WERI-Rb-1 (cell line): ENCODE measurements around the gene B3GALT4.
A peak's percentile ranks its signal among the peaks of the same experiment; 100 is the strongest.

ENCODE experiments used
- DNase-seq: peaks from one replicate; pipeline ENCODE4 v3.0.0-alpha.2; 2020
- H3K27ac ChIP-seq: fragments of 250-450 bp; sonication (Bioruptor Pico); 2 replicates; pipeline ENCODE4 v1.5.1; 2020; ENCODE audit warnings: mild to moderate bottlenecking, moderate library complexity
- H3K27me3 ChIP-seq: fragments of 250-450 bp; sonication (Bioruptor Pico); 2 replicates; pipeline ENCODE4 v1.5.1; 2021; ENCODE audit warnings: mild to moderate bottlenecking, low read depth, moderate library complexity; ENCODE audit not compliant: insufficient read depth, severe bottlenecking
- H3K36me3 ChIP-seq: fragments of 250-450 bp; sonication (Bioruptor Pico); 2 replicates; pipeline ENCODE4 v1.5.1; 2020; ENCODE audit warnings: mild to moderate bottlenecking, moderate library complexity
- H3K4me3 ChIP-seq: 2 replicates; pipeline ENCODE4 v1.5.1; 2011; ENCODE audit warnings: low read depth, mild to moderate bottlenecking, control low read depth, low read length
- H3K9me3 ChIP-seq: fragments of 250-450 bp; sonication (Bioruptor Pico); 2 replicates; pipeline ENCODE4 v1.5.1; 2021; ENCODE audit warnings: mild to moderate bottlenecking, moderate library complexity; ENCODE audit not compliant: severe bottlenecking
- CTCF ChIP-seq: IDR thresholded peaks from 2 replicates; pipeline ENCODE4 v1.5.1; 2011; ENCODE audit warnings: low read depth, mild to moderate bottlenecking, control low read depth, inconsistent platforms, low read length

B3GALT4 gene

GRCh38 chr6:33299237-33299944 is 22.5 kb downstream of the B3GALT4 start:
- Histone ChIP-seq H3K9me3 (no peaks in the 10 kb centered on the region), H3K27me3 (no peaks in the 10 kb centered on the region), H3K4me3 (peak overlapping the region; percentile 71), H3K36me3 (peaks cover 25% of the 10 kb centered on the region), H3K27ac (peak overlapping the region; percentile 87)
- DNase-seq, result peak; percentile 99
- TF ChIP-seq CTCF, result peak; percentile 93

GRCh38 chr6:33301877-33302276 is 25.0 kb downstream of the B3GALT4 start:
- H3K9me3 ChIP-seq, result no peaks in the 10 kb centered on the region
- H3K36me3 ChIP-seq, result no peaks in the 10 kb centered on the region; the same call in 1 of the 2 replicates
- no peak for TF ChIP-seq CTCF
- no peak overlapping the region for H3K27ac ChIP-seq
- H3K27me3 ChIP-seq, result no peaks in the 10 kb centered on the region
- H3K4me3 ChIP-seq, result no peak overlapping the region
- DNase-seq, result no peak

- Histone ChIP-seq H3K9me3 (no peaks in the 10 kb centered on the region), H3K27me3 (no peaks in the 10 kb centered on the region), H3K36me3 (no peaks in the 10 kb centered on the region), H3K4me3 (no peak overlapping the region), H3K27ac (no peak overlapping the region)
- no peak for DNase-seq
- no peak for TF ChIP-seq CTCF
Observed at GRCh38 chr6:33304216-33304615, 27.3 kb downstream of the B3GALT4 start.

- H3K36me3 ChIP-seq, result no peaks in the 10 kb centered on the region
- TF ChIP-seq CTCF, result no peak
Observed at GRCh38 chr6:33305052-33305451, 28.1 kb downstream of the B3GALT4 start.

GRCh38 chr6:33306356-33306755 is 29.4 kb downstream of the B3GALT4 start:
- no peak for TF ChIP-seq CTCF
- Histone ChIP-seq H3K4me3 (no peak overlapping the region), H3K27ac (no peak overlapping the region), H3K9me3 (no peaks in the 10 kb centered on the region), H3K36me3 (no peaks in the 10 kb centered on the region), H3K27me3 (no peaks in the 10 kb centered on the region)
- no peak for DNase-seq

More at GRCh38 chr6:33305052-33305451, 28.1 kb downstream of the B3GALT4 start:
- Histone ChIP-seq H3K9me3 (no peaks in the 10 kb centered on the region), H3K4me3 (no peak overlapping the region), H3K27ac (no peak overlapping the region), H3K27me3 (no peaks in the 10 kb centered on the region)
- DNase-seq, result no peak
